PC-3 (cell line): ENCODE measurements around the gene ABCA12.

Experiments
- CTCF ChIP-seq: fragments of 300-600 bp; sonication (generic); conservative IDR thresholded peaks from 2 replicates; pipeline ENCODE4 v1.5.1; 2017; ENCODE audit warnings: antibody characterized with exemption, low read depth, mild to moderate bottlenecking, low read length
- EZH2phosphoT487 ChIP-seq: fragments of 300-600 bp; sonication (generic); IDR thresholded peaks from 2 replicates; pipeline ENCODE4 v1.6.1; 2018; ENCODE audit warnings: mild to moderate bottlenecking, antibody characterized with exemption, low read length, borderline replicate concordance

DNA sequence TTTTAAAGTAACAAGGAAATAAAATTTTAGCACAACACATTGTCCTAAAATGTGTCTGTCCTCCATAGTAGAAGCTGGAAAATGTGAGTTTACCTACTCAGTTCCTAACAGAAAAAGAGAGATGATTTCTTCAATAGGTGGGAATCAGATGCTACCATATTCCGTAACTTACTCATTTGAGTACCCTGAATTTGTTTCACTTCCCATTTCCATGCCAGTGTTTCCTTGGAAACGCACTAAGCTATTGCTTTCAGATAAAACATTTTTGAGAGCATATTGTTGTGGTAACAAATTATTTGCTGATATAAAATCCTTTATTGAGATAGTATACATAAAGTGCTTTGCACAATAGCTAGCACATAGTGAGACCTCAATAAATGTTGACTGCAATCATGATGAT lies 191.5 kb downstream of the ABCA12 start:
- no peak for TF ChIP-seq CTCF
- no peak for TF ChIP-seq EZH2phosphoT487
